Measurements from ENCODE around the gene ARX. TPM values are rescaled to one million over a fixed set of nuclear protein-coding genes. Genes with fewer than 3 reads are reported as not detected.

The ARX gene
- total and polyA plus RNA-seq, 2 experiments from 2014 or later, result not detected

DNA sequence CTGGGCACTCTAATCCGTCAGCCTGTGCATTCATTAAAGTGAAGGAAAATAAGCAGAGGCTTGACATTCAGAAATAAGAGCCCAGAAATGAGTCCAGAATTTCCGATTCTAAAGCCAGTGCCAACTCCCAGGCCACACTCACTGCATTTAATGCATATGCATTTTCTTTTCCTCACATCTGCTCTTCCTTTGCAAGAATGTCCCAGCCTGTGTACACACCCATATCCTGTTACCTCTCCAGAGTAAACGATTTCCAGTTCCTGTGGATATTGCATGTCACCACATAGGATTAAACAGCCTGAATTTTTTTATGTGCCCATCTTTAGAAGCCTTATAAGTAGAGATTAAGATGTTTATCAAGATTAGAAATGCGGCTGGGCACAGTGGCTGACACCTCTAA is 27.5 kb downstream of the ARX start:
- no peaks in the 10 kb centered on the region for H3K9me2 ChIP-seq (ENCODE audit: insufficient read depth)
- no peak overlapping the region for H3K4me2 ChIP-seq (ENCODE audit: unreplicated experiment)
- H3K4me3 ChIP-seq, result no peak overlapping the region
- H3K36me3 ChIP-seq (ENCODE audit: low read depth), result no peaks in the 10 kb centered on the region
- H2AFZ ChIP-seq, result no peak overlapping the region
- H3K27ac ChIP-seq, result no peak overlapping the region
- no peaks in the 10 kb centered on the region for H3K27me3 ChIP-seq (replicated peaks; ENCODE audit: insufficient read depth)
- no peak for DNase-seq
- no peaks in the 10 kb centered on the region for H3K9me3 ChIP-seq (ENCODE audit: low read depth)
- no peaks in the 10 kb centered on the region for H3K79me2 ChIP-seq (ENCODE audit: insufficient read depth)
- H4K20me1 ChIP-seq (ENCODE audit: insufficient read depth), result no peaks in the 10 kb centered on the region
- in situ Hi-C loops (cut with MboI), result no loop called here
- no peak overlapping the region for H3K9ac ChIP-seq
- H3K4me1 ChIP-seq (ENCODE audit: insufficient read depth), result no peaks in the 10 kb centered on the region
- TF ChIP-seq EZH2phosphoT487 (IDR thresholded peaks at IDR 0.05; ENCODE audit: insufficient read depth, low read depth) (no peak), EZH2 (IDR thresholded peaks at IDR 0.05; ENCODE audit: insufficient read depth, poor library complexity, severe bottlenecking) (no peak)
- H3F3A ChIP-seq (ENCODE audit: insufficient read depth), result no peaks in the 10 kb centered on the region
- 75 to 78% methylated on average over 4 of the region's 4 CpGs for WGBS, 2 experiments (ENCODE audit: low coverage in 1 of 2, low lambda C conversion rate in 2 of 2, missing lambda C conversion rate in 2 of 2)

DNA sequence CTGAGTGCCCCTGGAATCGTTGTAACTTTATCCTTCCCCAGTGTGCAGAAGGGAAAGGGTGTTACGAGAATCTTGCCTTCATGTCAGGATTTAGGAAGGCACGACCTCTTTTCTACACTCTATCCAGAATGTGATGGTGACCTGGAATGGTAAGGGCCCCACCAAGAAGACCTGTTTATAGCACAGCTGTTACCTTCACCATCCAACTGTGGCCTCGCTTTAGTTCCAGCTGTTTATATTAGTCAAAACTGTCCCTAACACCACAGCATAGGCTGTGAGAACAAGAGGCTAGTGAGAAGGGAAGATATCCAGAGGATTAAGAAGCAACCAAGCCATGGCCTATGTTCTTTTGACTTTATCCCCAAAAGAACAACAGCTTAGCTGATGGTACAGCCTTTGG is 28.0 kb downstream of the ARX start:
- H3K4me1 ChIP-seq (ENCODE audit: insufficient read depth), result no peaks in the 10 kb centered on the region
- no peak overlapping the region for H3K9ac ChIP-seq
- no peak overlapping the region for H2AFZ ChIP-seq
- H3K4me2 ChIP-seq (ENCODE audit: unreplicated experiment), result no peak overlapping the region
- 99 to 100% methylated on average over 2 to 4 of the region's 4 CpGs for WGBS, 2 experiments (ENCODE audit: low coverage in 1 of 2, low lambda C conversion rate in 2 of 2, missing lambda C conversion rate in 2 of 2)
- H3K9me3 ChIP-seq (ENCODE audit: low read depth), result no peaks in the 10 kb centered on the region
- in situ Hi-C loops (cut with MboI), result no loop called here
- no peaks in the 10 kb centered on the region for H3K9me2 ChIP-seq (ENCODE audit: insufficient read depth)
- no peaks in the 10 kb centered on the region for H3K36me3 ChIP-seq (ENCODE audit: low read depth)
- DNase-seq, result no peak
- no peak overlapping the region for H3K4me3 ChIP-seq
- no peaks in the 10 kb centered on the region for H3F3A ChIP-seq (ENCODE audit: insufficient read depth)
- H4K20me1 ChIP-seq (ENCODE audit: insufficient read depth), result no peaks in the 10 kb centered on the region
- no peaks in the 10 kb centered on the region for H3K79me2 ChIP-seq (ENCODE audit: insufficient read depth)
- TF ChIP-seq EZH2phosphoT487 (IDR thresholded peaks at IDR 0.05; ENCODE audit: insufficient read depth, low read depth) (no peak), EZH2 (IDR thresholded peaks at IDR 0.05; ENCODE audit: insufficient read depth, poor library complexity, severe bottlenecking) (no peak)
- H3K27me3 ChIP-seq (replicated peaks; ENCODE audit: insufficient read depth), result no peaks in the 10 kb centered on the region
- no peak overlapping the region for H3K27ac ChIP-seq

DNA sequence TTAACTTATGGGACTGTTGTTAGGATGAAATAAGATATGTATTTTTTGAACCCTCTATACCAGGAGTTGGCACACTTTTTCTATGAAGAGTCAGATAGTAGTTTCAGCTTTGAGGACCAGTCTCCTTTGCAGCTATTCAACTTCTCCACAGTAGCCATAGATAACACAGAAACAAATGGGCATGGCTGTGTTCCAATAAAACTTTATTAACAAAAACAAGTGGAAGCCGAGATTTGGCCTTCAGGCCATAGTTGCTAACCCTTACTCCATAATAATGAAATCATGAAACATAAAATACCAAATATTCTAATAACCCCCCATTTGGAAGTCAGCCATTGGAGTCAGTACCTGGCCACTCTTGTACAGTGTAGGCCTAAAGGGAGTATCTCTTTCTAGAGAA is 30.6 kb downstream of the ARX start:
- no peak for TF ChIP-seq EZH2phosphoT487 (IDR thresholded peaks at IDR 0.05; ENCODE audit: insufficient read depth, low read depth)
- TF ChIP-seq EZH2 (IDR thresholded peaks at IDR 0.05; ENCODE audit: insufficient read depth, poor library complexity, severe bottlenecking), result no peak

DNA sequence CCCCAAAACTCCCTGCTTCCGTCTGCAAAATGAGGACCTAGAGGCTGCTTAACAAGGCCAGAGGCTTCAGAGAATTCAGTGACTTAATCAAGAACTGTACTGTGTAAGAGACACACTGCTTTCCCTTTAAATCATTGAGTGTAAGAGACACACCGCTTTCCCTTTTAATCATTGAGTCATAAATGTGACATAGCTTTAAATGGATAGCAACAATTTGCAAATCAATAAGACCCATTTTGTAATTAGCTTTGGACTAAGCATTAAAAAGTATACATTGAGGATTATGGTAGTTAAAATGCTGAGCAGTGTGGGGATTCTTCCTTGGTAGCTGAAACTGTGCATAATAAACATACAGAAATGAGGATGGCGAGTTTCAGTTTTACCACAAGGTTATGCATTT is 31.8 kb downstream of the ARX start:
- H3K4me1 ChIP-seq (ENCODE audit: insufficient read depth), result no peaks in the 10 kb centered on the region
- in situ Hi-C loops (cut with MboI), result no loop called here
- H3K9ac ChIP-seq, result no peak overlapping the region
- H3F3A ChIP-seq (ENCODE audit: insufficient read depth), result no peaks in the 10 kb centered on the region
- TF ChIP-seq EZH2phosphoT487 (IDR thresholded peaks at IDR 0.05; ENCODE audit: insufficient read depth, low read depth) (no peak), EZH2 (IDR thresholded peaks at IDR 0.05; ENCODE audit: insufficient read depth, poor library complexity, severe bottlenecking) (no peak)
- H3K27me3 ChIP-seq (replicated peaks; ENCODE audit: insufficient read depth), result no peaks in the 10 kb centered on the region
- no peak overlapping the region for H3K4me3 ChIP-seq
- H2AFZ ChIP-seq, result no peak overlapping the region
- DNase-seq, result no peak
- no peaks in the 10 kb centered on the region for H3K36me3 ChIP-seq (ENCODE audit: low read depth)
- 100% methylated on average over 2 to 3 of the region's 3 CpGs for WGBS, 2 experiments (ENCODE audit: low coverage in 1 of 2, low lambda C conversion rate in 2 of 2, missing lambda C conversion rate in 2 of 2)
- H4K20me1 ChIP-seq (ENCODE audit: insufficient read depth), result no peaks in the 10 kb centered on the region
- no peaks in the 10 kb centered on the region for H3K9me3 ChIP-seq (ENCODE audit: low read depth)
- no peak overlapping the region for H3K27ac ChIP-seq
- H3K4me2 ChIP-seq (ENCODE audit: unreplicated experiment), result no peak overlapping the region
- no peaks in the 10 kb centered on the region for H3K79me2 ChIP-seq (ENCODE audit: insufficient read depth)
- H3K9me2 ChIP-seq (ENCODE audit: insufficient read depth), result no peaks in the 10 kb centered on the region

More for the DNA sequence above, 30.6 kb downstream of the ARX start:
- Histone ChIP-seq H3K27me3 (replicated peaks; ENCODE audit: insufficient read depth) (no peaks in the 10 kb centered on the region), H3K4me3 (no peak overlapping the region), H3F3A (ENCODE audit: insufficient read depth) (no peaks in the 10 kb centered on the region), H3K4me2 (ENCODE audit: unreplicated experiment) (no peak overlapping the region), H3K79me2 (ENCODE audit: insufficient read depth) (no peaks in the 10 kb centered on the region), H3K36me3 (ENCODE audit: low read depth) (no peaks in the 10 kb centered on the region), H3K9me3 (ENCODE audit: low read depth) (no peaks in the 10 kb centered on the region), H2AFZ (no peak overlapping the region), H4K20me1 (ENCODE audit: insufficient read depth) (no peaks in the 10 kb centered on the region), H3K9ac (no peak overlapping the region), H3K4me1 (ENCODE audit: insufficient read depth) (no peaks in the 10 kb centered on the region), H3K9me2 (ENCODE audit: insufficient read depth) (no peaks in the 10 kb centered on the region), H3K27ac (no peak overlapping the region)
- in situ Hi-C loops (cut with MboI), result no loop called here
- no peak for DNase-seq
- whole genome bisulfite sequencing, 2 experiments (ENCODE audit: low coverage in 1 of 2, low lambda C conversion rate in 2 of 2, missing lambda C conversion rate in 2 of 2), result 94 to 100% methylated on average over 1 of the region's 1 CpG

All from GM23248 (cell line).